ENCODE results near the gene UBE3B. TPM values are rescaled to one million over a fixed set of nuclear protein-coding genes. Genes with fewer than 3 reads are reported as not detected.

UBE3B gene
- total RNA-seq, 1 experiment from 2014 or later, result 48.0 TPM

- Histone ChIP-seq H3K27me3 (ENCODE audit: insufficient read depth, low read depth) (no peaks in the 10 kb centered on the region), H3K36me3 (ENCODE audit: low read depth) (0 out of 2 replicates have a peak, but pooled peaks cover 5% of the 10 kb centered on the region), H3K4me2 (peak overlapping the region; percentile 4; the same call in 1 of the 2 replicates), H3K9me2 (ENCODE audit: insufficient read depth) (no peaks in the 10 kb centered on the region), H4K20me1 (ENCODE audit: insufficient read depth) (no peaks in the 10 kb centered on the region), H3F3A (ENCODE audit: insufficient read depth, low read depth) (peaks cover 12% of the 10 kb centered on the region; the same call in 1 of the 2 replicates), H2AFZ (no peak overlapping the region), H3K4me3 (no peak overlapping the region), H3K27ac (peak overlapping the region; percentile 35), H3K4me1 (replicated peaks; ENCODE audit: insufficient read depth) (peaks cover 26% of the 10 kb centered on the region), H3K9me3 (ENCODE audit: insufficient read depth, low read depth) (no peaks in the 10 kb centered on the region), H3K79me2 (ENCODE audit: low read depth) (no peaks in the 10 kb centered on the region)
- ChIA-PET POLR2A (ENCODE audit: unreplicated experiment) (interaction anchor here (1.5 kb wide), 1 partner anchor 8 kb away, joined by 8 read pairs; the partner anchor contains the start of genes MMAB and MVK), CTCF (interaction anchor here (0.6 kb wide), 1 partner anchor 16 kb away, joined by 4 read pairs; no protein-coding TSS in a partner anchor)
- no peak for DNase-seq
- TF ChIP-seq EZH2 (IDR thresholded peaks at IDR 0.05; ENCODE audit: low read depth) (no peak), CTCF (conservative IDR thresholded peaks at IDR 0.05) (no peak)
- BruUV-seq (replicated peaks), result no TSS peak
- intact Hi-C loops (cut with micrococcal nuclease; ENCODE audit: unreplicated experiment), result no loop called here
Observed at GRCh38 chr12:109581334-109581691, 103.9 kb downstream of the UBE3B start.

- peak; percentile 89 to 90 for DNase-seq
- Histone ChIP-seq H4K20me1 (ENCODE audit: insufficient read depth) (no peaks in the 10 kb centered on the region), H3F3A (ENCODE audit: insufficient read depth, low read depth) (peaks cover 14% of the 10 kb centered on the region; the same call in 1 of the 2 replicates), H2AFZ (no peak overlapping the region), H3K9me3 (ENCODE audit: insufficient read depth, low read depth) (no peaks in the 10 kb centered on the region), H3K79me2 (ENCODE audit: low read depth) (no peaks in the 10 kb centered on the region), H3K9me2 (ENCODE audit: insufficient read depth) (no peaks in the 10 kb centered on the region), H3K27me3 (ENCODE audit: insufficient read depth, low read depth) (no peaks in the 10 kb centered on the region), H3K27ac (peak overlapping the region; percentile 48), H3K4me3 (no peak overlapping the region), H3K36me3 (ENCODE audit: low read depth) (0 out of 2 replicates have a peak, but pooled peaks cover 4% of the 10 kb centered on the region), H3K4me1 (replicated peaks; ENCODE audit: insufficient read depth) (peaks cover 30% of the 10 kb centered on the region), H3K4me2 (peak overlapping the region; percentile 46)
- TF ChIP-seq CTCF (conservative IDR thresholded peaks at IDR 0.05) (no peak), EZH2 (IDR thresholded peaks at IDR 0.05; ENCODE audit: low read depth) (no peak)
- POLR2A ChIA-PET (ENCODE audit: unreplicated experiment), result interaction anchor here (1.5 kb wide), 1 partner anchor 9 kb away, joined by 8 read pairs; the partner anchor contains the start of genes MMAB and MVK
- BruUV-seq (replicated peaks), result no TSS peak
- CTCF ChIA-PET, result no interaction called here
- intact Hi-C loops (cut with micrococcal nuclease; ENCODE audit: unreplicated experiment), result no loop called here
Observed at GRCh38 chr12:109581856-109582255, 104.4 kb downstream of the UBE3B start.

GRCh38 chr12:109582636-109583035 lies 105.2 kb downstream of the UBE3B start:
- ChIA-PET CTCF (interaction anchor here (0.6 to 0.7 kb wide), 2 partner anchors 20 to 38 kb away, joined by 3 to 17 read pairs; no protein-coding TSS in a partner anchor), POLR2A (ENCODE audit: unreplicated experiment) (interaction anchor here (1.5 kb wide), 1 partner anchor 9 kb away, joined by 8 read pairs; the partner anchor contains the start of genes MMAB and MVK)
- Histone ChIP-seq H3K79me2 (ENCODE audit: low read depth) (no peaks in the 10 kb centered on the region), H3K4me3 (no peak overlapping the region), H3F3A (ENCODE audit: insufficient read depth, low read depth) (peaks cover 18% of the 10 kb centered on the region; the same call in 1 of the 2 replicates), H3K27ac (peak overlapping the region; percentile 48; the same call in 1 of the 2 replicates), H3K4me1 (replicated peaks; ENCODE audit: insufficient read depth) (peaks cover 37% of the 10 kb centered on the region), H3K4me2 (no peak overlapping the region), H3K9me2 (ENCODE audit: insufficient read depth) (no peaks in the 10 kb centered on the region), H2AFZ (no peak overlapping the region), H4K20me1 (ENCODE audit: insufficient read depth) (no peaks in the 10 kb centered on the region), H3K9me3 (ENCODE audit: insufficient read depth, low read depth) (no peaks in the 10 kb centered on the region), H3K36me3 (ENCODE audit: low read depth) (no peaks in the 10 kb centered on the region), H3K27me3 (ENCODE audit: insufficient read depth, low read depth) (no peaks in the 10 kb centered on the region)
- BruUV-seq (replicated peaks), result no TSS peak
- peak; percentile 41 to 79 for DNase-seq
- no peak for TF ChIP-seq EZH2 (IDR thresholded peaks at IDR 0.05; ENCODE audit: low read depth)
- no peak; the same call in 1 of the 2 replicates for TF ChIP-seq CTCF (conservative IDR thresholded peaks at IDR 0.05)
- intact Hi-C loops (cut with micrococcal nuclease; ENCODE audit: unreplicated experiment), result no loop called here

Data from PC-9 (cell line).